CD4-positive, alpha-beta memory T cell (primary cell): ENCODE data around the gene FBXO42. TPM values are rescaled to one million over a fixed set of nuclear protein-coding genes. Genes with fewer than 3 reads are reported as not detected.
A peak's percentile ranks its signal among the peaks of the same experiment; 100 is the strongest.

Experiments used
- CTCF ChIA-PET: fragments of 350-600 bp; sonication (Branson Sonifier 250); formaldehyde crosslinking; loops from one replicate; lab custom pipeline; 2021; ENCODE audit warnings: inconsistent platforms; ENCODE audit not compliant: partially characterized antibody; lab: Charles Lee
- POLR2A ChIA-PET: fragments of 350-600 bp; sonication (Branson Sonifier 250); formaldehyde crosslinking; loops from one replicate; lab custom pipeline; 2021; ENCODE audit not compliant: partially characterized antibody; lab: Charles Lee
- DNase-seq, 5 donors: peaks; one replicate each; pipeline versions ENCODE4 v3.0.0 to v3.0.0-alpha.2; 2020 to 2022; ENCODE audit warnings: mixed read lengths in 1 of 5
- H3K27ac ChIP-seq: one replicate; pipeline ENCODE4 v1.7.0; 2013; ENCODE audit warnings: low read depth, low read length
- H3K27me3 ChIP-seq: 2 replicates; pipeline ENCODE4 v1.7.0; 2013; ENCODE audit warnings: mild to moderate bottlenecking, low read length, moderate library complexity; ENCODE audit not compliant: insufficient read depth
- H3K36me3 ChIP-seq: 2 replicates; pipeline ENCODE4 v1.7.0; 2013; ENCODE audit warnings: mild to moderate bottlenecking, low read length, moderate library complexity; ENCODE audit not compliant: insufficient read depth
- H3K4me1 ChIP-seq: 2 replicates; pipeline ENCODE4 v1.7.0; 2013; ENCODE audit warnings: mild to moderate bottlenecking, low read length, moderate library complexity; ENCODE audit not compliant: insufficient read depth
- H3K4me3 ChIP-seq, 2 donors: one replicate each; pipeline ENCODE4 v1.7.0; 2013; ENCODE audit warnings: low read length in 2 of 2, mild to moderate bottlenecking in 1 of 2
- H3K9me3 ChIP-seq, 2 donors: one replicate each; pipeline ENCODE4 v1.7.0; 2013; ENCODE audit warnings: low read length in 2 of 2, control low read depth in 1 of 2; ENCODE audit not compliant: control insufficient read depth in 1 of 2
- H3K27ac Mint-ChIP-seq, 7 donors: one replicate each; pipeline ENCODE4 v1.8.0; 2020 to 2021; ENCODE audit warnings: mixed read lengths in 7 of 7, mild to moderate bottlenecking in 6 of 7, inconsistent platforms in 3 of 7, moderate library complexity in 3 of 7
- H3K27me3 Mint-ChIP-seq, 2 donors: one replicate each; pipeline ENCODE4 v1.8.0; 2020 to 2021; ENCODE audit warnings: mixed read lengths in 2 of 2
- H3K36me3 Mint-ChIP-seq, 2 donors: one replicate each; pipeline ENCODE4 v1.8.0; 2020 to 2021; ENCODE audit warnings: mixed read lengths in 2 of 2, inconsistent platforms in 1 of 2, mild to moderate bottlenecking in 1 of 2
- H3K4me1 Mint-ChIP-seq, 4 donors: one replicate each; pipeline ENCODE4 v1.8.0; 2020 to 2021; ENCODE audit warnings: mixed read lengths in 4 of 4, mild to moderate bottlenecking in 1 of 4
- H3K4me3 Mint-ChIP-seq, 8 donors: one replicate each; pipeline ENCODE4 v1.8.0; 2020 to 2021; ENCODE audit warnings: mixed read lengths in 8 of 8, mild to moderate bottlenecking in 7 of 8, moderate library complexity in 6 of 8, inconsistent platforms in 3 of 8
- H3K9me3 Mint-ChIP-seq, 8 donors: one replicate each; pipeline ENCODE4 v1.8.0; 2020 to 2021; ENCODE audit warnings: mixed read lengths in 8 of 8, mild to moderate bottlenecking in 5 of 8, inconsistent platforms in 3 of 8, moderate library complexity in 1 of 8
- intact Hi-C: fragments of 100-400 bp; cut with micrococcal nuclease; formaldehyde crosslinking; loops from one replicate; pipeline ENCODE4 v1.15.1; 2023
- polyA plus RNA-seq, 2 donors: library from polyadenylated mRNA; unstranded; fragments of 300-500 nt; fragmentation: Illumina TruSeq; gene quantifications; one replicate each; pipeline ENCODE4 v1.2.3, GENCODE V29; 2021
- total RNA-seq, 2 experiments: library from RNA; stranded (reverse); gene quantifications; one replicate each; pipeline ENCODE4 v1.2.3, GENCODE V29; 2021

The FBXO42 gene
- total and polyA plus RNA-seq, 4 experiments from 2014 or later: 18.2 to 25.6 (median 22.2) TPM

- H3K36me3 Mint-ChIP-seq: peaks cover 6 to 9% of the 10 kb centered on the region in 2 donors
- H3K4me3 Mint-ChIP-seq: no peak overlapping the region
- DNase-seq: no peak
- H3K36me3 ChIP-seq: no peaks in the 10 kb centered on the region
- H3K4me3 ChIP-seq: no peak overlapping the region
- peak overlapping the region in 4 of 7 donors; percentile 37 to 83 (median 43) for H3K27ac Mint-ChIP-seq
- H3K9me3 ChIP-seq: no peaks in the 10 kb centered on the region
- no peaks in the 10 kb centered on the region for H3K9me3 Mint-ChIP-seq
- POLR2A ChIA-PET: no interaction called here
- no peaks in the 10 kb centered on the region for H3K27me3 ChIP-seq
- CTCF ChIA-PET: no interaction called here
- H3K4me1 ChIP-seq: no peaks in the 10 kb centered on the region
- H3K27me3 Mint-ChIP-seq: no peaks in the 10 kb centered on the region
- intact Hi-C loops: no loop called here
- H3K27ac ChIP-seq: no peak overlapping the region
- peaks cover 10 to 24% (median 19%) of the 10 kb centered on the region in 4 donors for H3K4me1 Mint-ChIP-seq
Measured at GRCh38 chr1:16321176-16321867, 31.0 kb downstream of the FBXO42 start.

GRCh38 chr1:16318555-16318954, 33.7 kb downstream of the FBXO42 start:
- H3K36me3 ChIP-seq: peaks cover 13% of the 10 kb centered on the region
- H3K4me3 Mint-ChIP-seq: no peak overlapping the region
- peaks cover 22 to 24% of the 10 kb centered on the region in 2 donors for H3K36me3 Mint-ChIP-seq
- H3K27ac ChIP-seq: no peak overlapping the region
- ChIA-PET CTCF (no interaction called here), POLR2A (interaction anchor here (1.7 kb wide), 1 partner anchor 34 kb away, joined by 3 read pairs; the partner anchor contains the start of gene FBXO42)
- peaks cover 13 to 24% (median 17%) of the 10 kb centered on the region in 4 donors for H3K4me1 Mint-ChIP-seq
- no peaks in the 10 kb centered on the region for H3K27me3 Mint-ChIP-seq
- H3K27ac Mint-ChIP-seq: no peak overlapping the region
- H3K4me1 ChIP-seq: no peaks in the 10 kb centered on the region
- intact Hi-C loops: no loop called here
- H3K4me3 ChIP-seq: no peak overlapping the region
- no peaks in the 10 kb centered on the region for H3K9me3 ChIP-seq
- no peaks in the 10 kb centered on the region for H3K9me3 Mint-ChIP-seq
- DNase-seq: no peak
- H3K27me3 ChIP-seq: no peaks in the 10 kb centered on the region

DNA sequence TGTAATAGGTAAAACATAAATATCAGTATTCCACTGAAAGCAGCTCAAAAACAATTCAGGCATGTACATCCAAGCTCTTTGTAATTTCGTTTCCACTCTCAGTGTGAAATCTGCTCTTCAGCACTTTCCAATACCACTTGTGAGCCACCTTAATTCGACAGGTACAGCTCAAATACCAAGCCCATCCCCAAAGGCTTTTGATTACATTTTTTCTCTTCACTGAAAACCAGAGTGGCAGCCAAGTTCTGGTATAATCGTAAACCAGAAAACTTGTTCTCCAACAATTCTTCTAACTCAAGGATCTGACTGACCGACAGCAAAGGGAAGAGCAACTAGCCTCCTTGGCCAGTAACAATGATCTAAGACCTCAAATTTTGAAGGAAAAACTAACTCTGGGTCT, 36.8 kb downstream of the FBXO42 start:
- DNase-seq: no peak
- no peaks in the 10 kb centered on the region for H3K9me3 Mint-ChIP-seq
- Histone ChIP-seq H3K9me3 (no peaks in the 10 kb centered on the region), H3K27me3 (no peaks in the 10 kb centered on the region), H3K4me3 (no peak overlapping the region), H3K36me3 (peaks cover 32% of the 10 kb centered on the region), H3K27ac (no peak overlapping the region), H3K4me1 (no peaks in the 10 kb centered on the region)
- ChIA-PET CTCF (interaction anchor here (1.5 kb wide), 1 partner anchor 48 kb away, joined by 7 read pairs; no protein-coding TSS in a partner anchor), POLR2A (no interaction called here)
- peaks cover 6 to 18% (median 11%) of the 10 kb centered on the region in 4 donors for H3K4me1 Mint-ChIP-seq
- H3K36me3 Mint-ChIP-seq: peaks cover 35 to 43% of the 10 kb centered on the region in 2 donors
- H3K27me3 Mint-ChIP-seq: no peaks in the 10 kb centered on the region
- H3K27ac Mint-ChIP-seq: peak overlapping the region in 2 of 7 donors; percentile 17 to 50
- no peak overlapping the region for H3K4me3 Mint-ChIP-seq
- intact Hi-C loops: no loop called here

DNA sequence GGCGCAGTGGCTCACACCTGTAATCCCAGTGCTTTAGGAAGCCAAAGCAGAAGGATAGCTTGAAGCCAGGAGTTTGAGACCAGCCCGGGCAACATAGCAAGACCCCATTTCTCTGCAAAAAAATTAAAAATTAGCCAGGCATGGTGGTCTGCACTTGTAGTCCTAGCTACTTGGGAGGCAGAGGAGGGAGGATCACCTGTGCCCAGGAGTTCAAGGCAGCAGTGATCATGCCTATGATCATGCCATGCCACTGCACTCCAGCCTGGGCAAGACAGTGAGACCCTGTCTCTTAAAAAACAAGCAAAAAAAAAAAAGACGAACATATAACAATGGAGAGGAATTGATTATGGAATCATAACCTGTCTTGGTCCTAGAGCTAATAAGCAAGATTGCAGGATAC, 45.1 kb downstream of the FBXO42 start:
- Mint-ChIP-seq H3K27me3 (no peaks in the 10 kb centered on the region), H3K4me1 (peaks cover 0 to 4% (median 1%) of the 10 kb centered on the region in 4 donors), H3K27ac (no peak overlapping the region), H3K4me3 (no peak overlapping the region), H3K36me3 (peaks cover 28 to 41% of the 10 kb centered on the region in 2 donors), H3K9me3 (no peaks in the 10 kb centered on the region)
- Histone ChIP-seq H3K27me3 (no peaks in the 10 kb centered on the region), H3K9me3 (no peaks in the 10 kb centered on the region), H3K36me3 (peaks cover 44% of the 10 kb centered on the region), H3K27ac (no peak overlapping the region), H3K4me1 (no peaks in the 10 kb centered on the region), H3K4me3 (no peak overlapping the region)
- DNase-seq: no peak
- intact Hi-C loops: no loop called here
- CTCF ChIA-PET: no interaction called here
- POLR2A ChIA-PET: no interaction called here

- Histone ChIP-seq H3K4me1 (no peaks in the 10 kb centered on the region), H3K9me3 (no peaks in the 10 kb centered on the region), H3K27me3 (no peaks in the 10 kb centered on the region), H3K4me3 (no peak overlapping the region), H3K27ac (no peak overlapping the region), H3K36me3 (peaks cover 27% of the 10 kb centered on the region)
- CTCF ChIA-PET: no interaction called here
- intact Hi-C loops: no loop called here
- H3K4me1 Mint-ChIP-seq: peaks cover 0 to 4% (median 1%) of the 10 kb centered on the region in 4 donors
- peak overlapping the region in 1 of 7 donors; percentile 66 for H3K27ac Mint-ChIP-seq
- no peaks in the 10 kb centered on the region for H3K9me3 Mint-ChIP-seq
- no peaks in the 10 kb centered on the region for H3K27me3 Mint-ChIP-seq
- peaks cover 38 to 47% of the 10 kb centered on the region in 2 donors for H3K36me3 Mint-ChIP-seq
- POLR2A ChIA-PET: no interaction called here
- no peak for DNase-seq
- H3K4me3 Mint-ChIP-seq: no peak overlapping the region
Measured at GRCh38 chr1:16302709-16303627, 49.3 kb downstream of the FBXO42 start.

DNA sequence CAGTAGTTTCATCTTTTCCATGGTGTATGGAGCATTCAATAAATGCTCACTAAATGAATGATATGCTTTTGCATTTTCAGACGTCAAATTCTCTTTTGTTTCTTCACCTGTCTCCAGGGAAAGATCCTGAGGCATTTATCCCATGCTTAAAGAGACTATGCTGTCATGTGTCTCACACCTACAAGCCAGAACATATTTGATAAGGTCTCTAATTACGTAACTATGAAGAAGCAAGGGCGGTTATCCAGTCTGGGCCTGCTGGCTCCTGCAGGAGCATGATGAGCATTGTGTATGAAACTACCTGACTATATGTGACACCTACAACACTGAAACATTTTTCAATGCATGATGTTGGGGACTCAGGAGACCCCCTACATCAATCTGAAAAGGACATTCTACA, 51.8 kb downstream of the FBXO42 start:
- peaks cover 20% of the 10 kb centered on the region for H3K36me3 ChIP-seq
- peaks cover 27 to 50% of the 10 kb centered on the region in 2 donors for H3K36me3 Mint-ChIP-seq
- CTCF ChIA-PET: no interaction called here

DNA sequence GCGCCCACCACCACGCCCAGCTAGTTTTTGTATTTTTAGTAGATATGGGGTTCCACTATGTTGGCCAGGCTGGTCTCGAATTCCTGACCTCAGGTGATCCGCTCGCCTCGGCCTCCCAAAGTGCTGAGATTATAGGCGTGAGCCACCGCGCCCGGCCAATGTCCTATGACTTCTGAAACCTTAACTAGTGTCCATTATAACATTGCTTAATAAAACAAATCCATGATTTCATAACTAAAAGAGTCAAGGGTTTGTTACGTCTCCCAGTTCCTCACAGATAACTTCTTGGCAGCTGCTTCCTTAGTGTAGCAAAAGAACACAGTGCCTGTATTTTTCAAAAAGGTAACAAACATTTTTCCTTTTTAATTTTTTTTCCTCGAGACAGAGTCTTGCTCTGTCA, 53.6 kb downstream of the FBXO42 start:
- DNase-seq: no peak
- H3K4me1 Mint-ChIP-seq: peaks cover 0 to 1% (median under 1%) of the 10 kb centered on the region in 4 donors
- H3K4me3 Mint-ChIP-seq: no peak overlapping the region
- peaks cover 39 to 64% of the 10 kb centered on the region in 2 donors for H3K36me3 Mint-ChIP-seq
- Histone ChIP-seq H3K27ac (no peak overlapping the region), H3K9me3 (no peaks in the 10 kb centered on the region), H3K27me3 (no peaks in the 10 kb centered on the region), H3K4me3 (no peak overlapping the region), H3K4me1 (no peaks in the 10 kb centered on the region), H3K36me3 (peaks cover 7% of the 10 kb centered on the region)
- H3K27ac Mint-ChIP-seq: peak overlapping the region in 2 of 7 donors; percentile 13 to 42
- no peaks in the 10 kb centered on the region for H3K27me3 Mint-ChIP-seq
- CTCF ChIA-PET: no interaction called here
- intact Hi-C loops: no loop called here
- POLR2A ChIA-PET: no interaction called here
- H3K9me3 Mint-ChIP-seq: no peaks in the 10 kb centered on the region

More for the DNA sequence above, 51.8 kb downstream of the FBXO42 start:
- H3K27ac ChIP-seq: no peak overlapping the region
- H3K4me3 Mint-ChIP-seq: no peak overlapping the region
- no peaks in the 10 kb centered on the region for H3K27me3 ChIP-seq
- no peaks in the 10 kb centered on the region for H3K4me1 ChIP-seq
- POLR2A ChIA-PET: no interaction called here
- no peak overlapping the region for H3K4me3 ChIP-seq
- H3K27ac Mint-ChIP-seq: no peak overlapping the region
- no peaks in the 10 kb centered on the region for H3K9me3 Mint-ChIP-seq
- H3K27me3 Mint-ChIP-seq: no peaks in the 10 kb centered on the region
- no peaks in the 10 kb centered on the region for H3K9me3 ChIP-seq
- intact Hi-C loops: no loop called here
- H3K4me1 Mint-ChIP-seq: peaks cover 0 to 1% (median under 1%) of the 10 kb centered on the region in 4 donors
- DNase-seq: no peak
